NCI-H2171 treated with DMSO at 0.1 percent for 48 hours (cell line): ENCODE measurements around the gene BEND3.

Experiments
- DNase-seq: peaks from one replicate; lab custom pipeline; 2025; lab: John Stamatoyannopoulos, UW

BEND3 gene

GRCh38 chr6:107083047-107083768 is 32.1 kb downstream of the BEND3 start:
- no peak for DNase-seq

- no peak for DNase-seq
Measured at GRCh38 chr6:107082045-107082444, 33.3 kb downstream of the BEND3 start.

- DNase-seq = peak; percentile 2
Measured at GRCh38 chr6:107080036-107080435, 35.3 kb downstream of the BEND3 start.

GRCh38 chr6:107079429-107079828 is 35.9 kb downstream of the BEND3 start:
- no peak for DNase-seq

- DNase-seq = no peak
Measured at GRCh38 chr6:107077710-107078109, 37.6 kb downstream of the BEND3 start.

GRCh38 chr6:107075951-107076381 is 39.3 kb downstream of the BEND3 start:
- peak; percentile 10 for DNase-seq

- no peak for DNase-seq
Measured at GRCh38 chr6:107070686-107071085, 44.6 kb downstream of the BEND3 start.

- DNase-seq = no peak
Measured at GRCh38 chr6:107069631-107070548, 45.4 kb downstream of the BEND3 start.

GRCh38 chr6:107068691-107069630 is 46.4 kb downstream of the BEND3 start:
- no peak for DNase-seq

GRCh38 chr6:107066697-107067659 is 48.3 kb downstream of the BEND3 start:
- DNase-seq = no peak

- no peak for DNase-seq
Measured at GRCh38 chr6:107064579-107065065, 50.7 kb downstream of the BEND3 start.

- no peak for DNase-seq
Measured at GRCh38 chr6:107062691-107063090, 52.6 kb downstream of the BEND3 start.

GRCh38 chr6:107061125-107062020 is 53.9 kb downstream of the BEND3 start:
- DNase-seq = no peak

GRCh38 chr6:107060704-107061103 is 54.6 kb downstream of the BEND3 start:
- DNase-seq = no peak

GRCh38 chr6:107059606-107060005 is 55.7 kb downstream of the BEND3 start:
- DNase-seq = no peak

- no peak for DNase-seq
Measured at GRCh38 chr6:107057679-107058078, 57.6 kb downstream of the BEND3 start.

GRCh38 chr6:107056796-107057195 is 58.5 kb downstream of the BEND3 start:
- DNase-seq = no peak

- DNase-seq = no peak
Measured at GRCh38 chr6:107047807-107048206, 67.5 kb downstream of the BEND3 start.

GRCh38 chr6:107045826-107046675 is 69.3 kb downstream of the BEND3 start:
- no peak for DNase-seq
